C4-2B (cell line): ENCODE measurements around the gene AP1S3.
"Not testable (repeated sequence)": the region's sequence is repeated elsewhere in the genome, so short reads cannot be mapped to it uniquely, and the experiment has no call there.

ENCODE experiments used
- H3K27ac ChIP-seq: fragments of 450-650 bp; 2 replicates; pipeline ENCODE4 v1.5.1; 2017
- ZFX ChIP-seq: fragments of 450-650 bp; IDR thresholded peaks from 2 replicates; pipeline ENCODE4 v1.6.1; 2017
- TF ChIP-seq, protein P1 (sequence below): fragments of 450-650 bp; conservative IDR thresholded peaks from 2 replicates; pipeline ENCODE4 v1.5.1; 2017; ENCODE audit warnings: mild to moderate bottlenecking

AP1S3 gene

DNA sequence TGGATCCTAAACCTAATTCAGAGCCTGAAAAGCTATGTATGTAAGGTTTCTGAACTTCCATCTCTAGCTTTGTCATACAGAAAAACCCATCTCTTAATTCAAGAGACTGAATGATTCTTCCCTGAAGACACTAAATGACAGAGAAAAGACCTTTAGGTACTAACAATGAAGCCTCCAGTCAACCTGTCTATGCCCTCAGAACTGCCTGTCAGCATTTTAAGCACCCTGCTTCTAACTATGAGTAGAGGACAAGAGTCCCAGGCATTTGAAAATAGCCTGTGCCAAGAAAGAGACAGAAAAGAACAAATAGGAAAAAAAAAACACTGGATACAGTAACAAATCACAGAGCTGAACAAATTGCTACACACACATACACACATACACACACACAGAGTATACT, 48.6 kb downstream of the AP1S3 start:
- TF ChIP-seq, protein P1, sequence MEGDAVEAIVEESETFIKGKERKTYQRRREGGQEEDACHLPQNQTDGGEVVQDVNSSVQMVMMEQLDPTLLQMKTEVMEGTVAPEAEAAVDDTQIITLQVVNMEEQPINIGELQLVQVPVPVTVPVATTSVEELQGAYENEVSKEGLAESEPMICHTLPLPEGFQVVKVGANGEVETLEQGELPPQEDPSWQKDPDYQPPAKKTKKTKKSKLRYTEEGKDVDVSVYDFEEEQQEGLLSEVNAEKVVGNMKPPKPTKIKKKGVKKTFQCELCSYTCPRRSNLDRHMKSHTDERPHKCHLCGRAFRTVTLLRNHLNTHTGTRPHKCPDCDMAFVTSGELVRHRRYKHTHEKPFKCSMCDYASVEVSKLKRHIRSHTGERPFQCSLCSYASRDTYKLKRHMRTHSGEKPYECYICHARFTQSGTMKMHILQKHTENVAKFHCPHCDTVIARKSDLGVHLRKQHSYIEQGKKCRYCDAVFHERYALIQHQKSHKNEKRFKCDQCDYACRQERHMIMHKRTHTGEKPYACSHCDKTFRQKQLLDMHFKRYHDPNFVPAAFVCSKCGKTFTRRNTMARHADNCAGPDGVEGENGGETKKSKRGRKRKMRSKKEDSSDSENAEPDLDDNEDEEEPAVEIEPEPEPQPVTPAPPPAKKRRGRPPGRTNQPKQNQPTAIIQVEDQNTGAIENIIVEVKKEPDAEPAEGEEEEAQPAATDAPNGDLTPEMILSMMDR = no peak
- TF ChIP-seq ZFX = no peak
- H3K27ac ChIP-seq = no peak overlapping the region

DNA sequence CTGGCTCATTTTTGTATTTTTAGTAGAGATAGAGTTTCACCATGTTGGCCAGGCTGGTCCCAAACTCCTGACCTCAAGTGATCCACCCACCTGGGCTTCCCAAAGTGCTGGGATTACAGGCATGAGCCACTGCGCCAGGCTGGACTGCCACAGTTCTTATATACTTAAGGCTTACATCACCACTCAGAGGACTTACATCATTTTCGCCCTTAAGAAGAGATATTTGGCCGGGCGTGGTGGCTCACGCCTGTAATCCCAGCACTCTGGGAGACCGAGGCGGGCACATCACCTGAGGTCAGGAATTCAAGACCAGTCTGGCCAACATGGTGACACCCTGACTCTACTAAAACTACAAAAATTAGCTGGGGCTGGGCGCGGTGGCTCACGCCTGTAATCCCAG, 49.3 kb downstream of the AP1S3 start:
- not testable (repeated sequence) for H3K27ac ChIP-seq

DNA sequence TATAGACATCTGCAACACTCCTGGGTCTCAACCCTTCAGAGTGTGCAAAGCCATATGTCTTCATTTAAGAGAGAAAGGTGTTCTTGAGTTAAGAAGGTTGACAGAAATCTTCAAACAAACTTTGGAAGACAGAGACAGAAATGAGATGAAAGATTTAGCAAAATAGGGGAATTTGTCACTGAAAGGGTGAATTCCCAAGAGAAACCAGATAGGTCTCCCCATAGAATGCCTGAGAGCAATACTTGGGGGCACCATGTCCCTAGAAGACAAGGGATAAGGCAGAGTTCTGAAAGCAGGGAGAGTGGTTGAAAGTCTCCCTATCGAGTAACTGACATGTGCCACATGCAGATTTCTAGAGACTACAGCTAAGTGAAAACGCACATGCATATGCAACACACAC, 50.0 kb downstream of the AP1S3 start:
- H3K27ac ChIP-seq = no peak overlapping the region
- no peak for TF ChIP-seq ZFX
- TF ChIP-seq, protein P1 = no peak

DNA sequence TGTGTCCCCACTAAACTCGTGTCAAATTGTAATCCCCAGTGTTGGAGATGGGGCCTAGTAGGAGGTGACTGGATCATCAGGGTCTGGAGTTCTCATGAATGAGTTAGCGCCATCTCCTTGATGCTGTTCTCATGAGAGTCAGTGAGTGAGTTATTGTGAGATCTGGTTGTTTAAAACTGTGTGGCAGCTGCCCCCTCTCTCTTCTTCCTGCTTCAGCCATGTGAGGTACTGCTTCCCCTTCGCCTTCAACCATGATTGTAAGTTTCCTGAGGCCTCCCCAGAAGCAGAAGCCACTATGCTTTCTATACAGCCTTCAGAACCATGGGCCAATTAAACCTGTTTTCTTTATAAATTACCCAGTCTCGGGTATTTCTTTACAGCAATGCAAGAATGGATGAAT, 50.4 kb downstream of the AP1S3 start:
- H3K27ac ChIP-seq = no peak overlapping the region
- TF ChIP-seq, protein P1 = no peak
- no peak for TF ChIP-seq ZFX

DNA sequence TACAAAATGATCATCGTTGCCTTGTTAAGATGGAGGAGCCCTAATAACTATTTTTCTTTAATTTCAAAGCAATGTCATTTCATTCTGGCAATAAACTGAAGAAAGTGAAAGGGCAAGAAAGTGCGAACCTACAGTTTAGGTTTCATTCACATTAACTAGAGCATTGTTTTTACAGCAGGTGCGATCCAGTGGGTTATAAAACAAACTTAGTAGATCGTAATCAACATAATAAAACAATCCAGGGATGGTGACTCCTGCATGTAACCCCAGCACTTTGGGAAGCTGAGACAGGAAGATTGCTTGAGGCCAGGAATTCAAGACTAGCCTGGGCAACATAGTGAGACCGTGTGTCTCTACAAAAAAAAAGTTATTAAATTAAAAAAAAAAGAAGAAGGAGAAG, 51.1 kb downstream of the AP1S3 start:
- no peak for TF ChIP-seq ZFX
- TF ChIP-seq, protein P1 = no peak
- H3K27ac ChIP-seq = no peak overlapping the region

DNA sequence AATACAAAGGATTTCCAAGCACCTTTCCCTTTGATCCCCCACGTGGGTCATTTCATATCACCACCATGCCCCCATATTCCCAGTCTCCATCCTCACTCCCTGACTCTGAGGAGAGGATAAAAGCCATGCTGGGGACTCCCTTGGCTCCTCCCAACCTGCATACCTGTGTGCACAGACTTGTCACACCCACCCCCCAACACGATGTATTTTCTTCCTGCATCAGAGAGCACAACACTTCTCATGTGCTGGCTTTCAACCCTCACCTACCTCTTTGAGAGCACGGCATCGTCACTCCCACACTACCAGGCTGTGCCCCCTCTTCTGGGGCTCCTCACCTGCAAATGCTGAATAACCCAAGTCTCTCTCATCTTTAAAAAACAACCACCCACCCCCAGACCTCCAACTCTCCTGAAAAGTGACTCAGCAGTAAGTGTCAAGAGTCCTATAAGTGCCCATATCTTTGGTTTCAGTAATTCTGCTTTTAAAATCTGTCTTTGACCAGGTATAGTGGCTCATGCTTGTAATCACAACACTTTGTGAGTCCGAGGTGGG, 53.1 kb downstream of the AP1S3 start:
- no peak overlapping the region for H3K27ac ChIP-seq

DNA sequence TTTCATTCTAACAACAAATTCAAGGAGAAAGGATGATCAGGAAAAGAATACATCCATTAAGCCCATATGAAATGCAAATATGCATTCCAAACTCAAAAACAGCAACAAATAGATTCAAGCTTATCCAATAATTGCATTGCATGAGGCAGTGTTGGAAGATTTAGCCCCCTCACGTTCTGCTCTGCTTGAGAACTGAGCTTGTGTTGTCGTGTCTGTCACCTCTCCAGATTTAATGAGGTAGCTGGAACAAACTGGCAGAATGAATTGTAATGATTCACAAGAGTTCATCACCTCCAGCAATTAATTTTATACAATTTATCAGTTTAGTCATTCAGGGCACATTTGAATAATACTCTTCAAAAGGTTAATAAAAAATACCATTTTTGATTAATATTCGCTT, 54.8 kb downstream of the AP1S3 start:
- no peak overlapping the region for H3K27ac ChIP-seq
- TF ChIP-seq, protein P1 = no peak
- TF ChIP-seq ZFX = no peak

More for the DNA sequence above, 53.1 kb downstream of the AP1S3 start:
- TF ChIP-seq, protein P1 = no peak
- no peak for TF ChIP-seq ZFX

DNA sequence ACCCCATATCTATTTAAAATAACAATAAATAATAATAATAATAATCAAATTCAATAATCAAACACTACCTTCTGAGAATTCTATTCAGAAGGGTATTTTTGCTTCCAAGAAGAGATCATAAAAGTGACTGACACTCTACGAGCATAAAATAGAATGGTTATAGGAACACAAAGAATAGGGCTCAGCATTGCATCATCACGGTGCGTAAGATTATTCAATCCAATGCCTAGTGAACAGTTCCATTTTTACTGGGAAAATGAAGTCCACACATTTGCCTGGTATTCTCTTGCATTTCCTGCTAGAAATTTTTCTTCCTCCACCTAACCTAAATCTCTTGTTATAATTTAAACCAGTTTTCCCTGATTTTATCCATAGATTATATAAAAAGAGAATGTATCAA, 55.8 kb downstream of the AP1S3 start:
- TF ChIP-seq, protein P1 = no peak
- TF ChIP-seq ZFX = no peak
- no peak overlapping the region for H3K27ac ChIP-seq
